ENCODE measurements around the gene MEIKIN.
"Not testable (repeated sequence)": the region's sequence is repeated elsewhere in the genome, so short reads cannot be mapped to it uniquely, and the experiment has no call there.

MEIKIN gene

GRCh38 chr5:131796793-131797693 is 148.4 kb downstream of the MEIKIN start, which contains the start of gene FNIP1:
Gene FNIP1, minus strand, starts transcription at chr5:131797017. Its CDS starts 96 bp downstream, at chr5:131796921.
- DNase-seq: peak; percentile 98

GRCh38 chr5:131795879-131796792 is 149.3 kb downstream of the MEIKIN start:
- peak; percentile 57 for DNase-seq

GRCh38 chr5:131795228-131795627 is 150.2 kb downstream of the MEIKIN start:
- DNase-seq: no peak

- DNase-seq: no peak
These were observed 150.9 kb downstream of the MEIKIN start for GRCh38 chr5:131794586-131794985.

- DNase-seq: no peak
These were observed 152.6 kb downstream of the MEIKIN start for GRCh38 chr5:131792896-131793295.

GRCh38 chr5:131791866-131792265 is 153.6 kb downstream of the MEIKIN start:
- DNase-seq: no peak

- no peak for DNase-seq
These were observed 154.9 kb downstream of the MEIKIN start for GRCh38 chr5:131790550-131790949.

- DNase-seq: no peak
These were observed 155.7 kb downstream of the MEIKIN start for GRCh38 chr5:131789765-131790164.

GRCh38 chr5:131787736-131788135 is 157.7 kb downstream of the MEIKIN start:
- DNase-seq: no peak

GRCh38 chr5:131786900-131787692 is 158.4 kb downstream of the MEIKIN start:
- DNase-seq: no peak

GRCh38 chr5:131786036-131786435 is 159.4 kb downstream of the MEIKIN start:
- no peak for DNase-seq

- no peak for DNase-seq
These were observed 161.6 kb downstream of the MEIKIN start for GRCh38 chr5:131783874-131784273.

- DNase-seq: no peak
These were observed 162.1 kb downstream of the MEIKIN start for GRCh38 chr5:131783357-131783756.

- no peak for DNase-seq
These were observed 162.7 kb downstream of the MEIKIN start for GRCh38 chr5:131782717-131783116.

GRCh38 chr5:131778141-131778540 is 167.3 kb downstream of the MEIKIN start:
- DNase-seq: not testable (repeated sequence)

- DNase-seq: no peak
These were observed 169.0 kb downstream of the MEIKIN start for GRCh38 chr5:131776450-131776849.

GRCh38 chr5:131774652-131775367 is 170.7 kb downstream of the MEIKIN start:
- no peak for DNase-seq

GRCh38 chr5:131773805-131774204 is 171.7 kb downstream of the MEIKIN start:
- DNase-seq: no peak

GRCh38 chr5:131771692-131772091 is 173.8 kb downstream of the MEIKIN start:
- no peak for DNase-seq

GRCh38 chr5:131769961-131770360 is 175.5 kb downstream of the MEIKIN start:
- no peak for DNase-seq

GRCh38 chr5:131769336-131769735 is 176.1 kb downstream of the MEIKIN start:
- no peak for DNase-seq

GRCh38 chr5:131767891-131768290 is 177.6 kb downstream of the MEIKIN start:
- no peak for DNase-seq
